GM21717 (cell line): ENCODE data around the gene IRAK3.
A peak's percentile ranks its signal among the peaks of the same experiment; 100 is the strongest.

ENCODE experiments used
- ATAC-seq: cut with Tn5 transposase; IDR thresholded peaks from one replicate; pipeline ENCODE4 v1.9.1; 2021; ENCODE audit warnings: mild to moderate bottlenecking, moderate library complexity; ENCODE audit not compliant: unreplicated experiment

Gene IRAK3

GRCh38 chr12:66301944-66302826 is 113.2 kb downstream of the IRAK3 start, which contains the start of gene HELB:
TSS of gene HELB (plus strand) at chr12:66302493. CDS start at chr12:66302604, 111 bp downstream.
- ATAC-seq, result peak; percentile 92

- ATAC-seq, result no peak
These were observed 113.8 kb downstream of the IRAK3 start for GRCh38 chr12:66302827-66303169.

GRCh38 chr12:66303316-66303804 is 114.3 kb downstream of the IRAK3 start:
- ATAC-seq, result peak; percentile 45
